ENCODE data around the gene RBBP7.

RBBP7 gene

DNA sequence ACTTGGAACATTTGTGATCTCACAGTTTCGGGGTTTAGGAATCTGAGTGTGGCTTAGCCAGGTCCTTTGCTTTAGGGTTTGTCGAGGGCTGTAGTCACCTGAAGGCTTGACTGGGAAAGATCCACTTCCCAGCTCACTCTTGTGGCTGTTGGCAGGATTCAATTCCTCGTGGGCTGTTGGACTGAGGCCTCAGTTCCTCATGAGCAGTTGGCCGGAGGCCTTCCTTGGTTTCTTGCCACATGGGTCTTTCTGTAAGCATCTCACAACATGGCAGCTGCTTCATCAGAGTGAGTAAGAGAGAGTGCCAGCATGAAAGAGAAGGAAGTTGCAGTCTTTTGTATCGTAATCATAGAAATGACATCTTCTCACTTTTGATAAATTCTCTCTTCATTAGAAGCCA lies 72.8 kb downstream of the RBBP7 start:
- DNase-seq (ENCODE audit: low read depth, low spot score), result no peak
- no peak overlapping the region for H3K27ac ChIP-seq (ENCODE audit: low read length)
- no peaks in the 10 kb centered on the region for H3K9me3 ChIP-seq (ENCODE audit: control insufficient read depth, insufficient read depth, low read length)
- no peaks in the 10 kb centered on the region for H3K27me3 ChIP-seq (ENCODE audit: control insufficient read depth, insufficient read depth, low read length)
- no peaks in the 10 kb centered on the region; the same call in 1 of the 2 replicates for H3K36me3 ChIP-seq (ENCODE audit: control insufficient read depth, insufficient read depth, low read length)
- no CpG with 5 or more reads among the region's 5 CpGs for WGBS (ENCODE audit: insufficient coverage, insufficient read length)
- no peak overlapping the region for H3K4me3 ChIP-seq (ENCODE audit: low read length)
- H3K4me1 ChIP-seq (ENCODE audit: control insufficient read depth, insufficient read depth, low read length), result no peaks in the 10 kb centered on the region

DNA sequence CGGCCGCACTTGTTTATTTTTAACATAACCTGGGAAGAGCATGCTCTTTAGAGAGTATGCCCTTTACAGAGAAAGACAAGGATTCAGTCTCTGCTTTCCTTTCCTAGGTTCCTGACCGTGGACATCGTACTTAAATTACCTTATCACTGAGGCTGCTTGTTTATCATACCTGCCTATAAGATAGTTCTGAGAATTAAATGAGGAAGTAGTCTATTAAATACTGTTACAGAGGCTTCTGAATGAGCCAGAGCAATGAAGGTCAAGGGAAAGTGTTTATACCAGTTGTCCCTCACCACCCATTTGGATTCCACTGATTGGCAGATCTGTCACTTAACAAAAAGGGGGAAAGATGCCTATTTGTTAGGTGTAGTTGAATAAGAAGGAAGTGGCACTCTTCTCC lies 73.9 kb downstream of the RBBP7 start:
- no peak overlapping the region for H3K4me3 ChIP-seq (ENCODE audit: low read length)
- H3K9me3 ChIP-seq (ENCODE audit: control insufficient read depth, insufficient read depth, low read length), result no peaks in the 10 kb centered on the region
- H3K4me1 ChIP-seq (ENCODE audit: control insufficient read depth, insufficient read depth, low read length), result no peaks in the 10 kb centered on the region
- no peak overlapping the region for H3K27ac ChIP-seq (ENCODE audit: low read length)
- no CpG with 5 or more reads among the region's 4 CpGs for WGBS (ENCODE audit: insufficient coverage, insufficient read length)
- H3K27me3 ChIP-seq (ENCODE audit: control insufficient read depth, insufficient read depth, low read length), result no peaks in the 10 kb centered on the region
- H3K36me3 ChIP-seq (ENCODE audit: control insufficient read depth, insufficient read depth, low read length), result no peaks in the 10 kb centered on the region; the same call in 1 of the 2 replicates
- no peak for DNase-seq (ENCODE audit: low read depth, low spot score)
